ENCODE results near the gene CA9.

DNA sequence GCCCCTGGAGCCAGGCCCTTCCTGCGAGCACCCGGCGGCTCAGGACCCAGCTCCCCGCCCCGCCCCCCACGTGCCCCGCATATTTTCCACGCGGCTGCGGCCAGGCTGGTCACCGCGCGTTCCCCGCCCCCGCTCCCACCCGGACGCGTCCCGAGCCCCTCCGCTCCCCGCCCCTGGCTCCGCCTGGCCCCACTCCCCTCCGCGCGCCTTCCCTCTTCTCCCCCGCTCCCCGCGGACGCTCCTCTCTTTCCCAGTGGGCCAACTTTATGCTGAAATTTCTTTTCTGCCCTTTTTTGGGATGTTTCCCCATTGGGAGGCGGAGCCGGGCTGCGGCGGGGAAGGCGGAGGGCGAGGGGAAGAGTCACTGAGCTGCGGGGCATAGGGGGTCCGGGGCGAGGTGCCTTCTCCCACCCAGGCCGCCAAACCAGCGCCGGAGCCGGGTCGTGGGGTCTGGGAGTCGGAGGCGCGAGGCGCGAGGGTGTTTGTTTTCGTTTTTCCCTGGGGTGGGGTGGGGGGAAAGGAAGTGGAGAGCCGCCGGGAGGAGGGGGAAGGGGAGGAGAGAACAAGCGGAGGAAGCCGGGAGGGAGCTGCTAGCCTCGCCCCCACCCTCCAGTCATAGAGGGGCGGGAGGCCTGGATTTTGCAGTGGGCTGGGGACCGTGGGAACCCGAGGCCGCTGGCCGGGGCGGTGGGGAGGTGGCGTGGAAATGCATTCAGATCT, 17.0 kb downstream of the CA9 start:
- TF ChIP-seq, protein P1, sequence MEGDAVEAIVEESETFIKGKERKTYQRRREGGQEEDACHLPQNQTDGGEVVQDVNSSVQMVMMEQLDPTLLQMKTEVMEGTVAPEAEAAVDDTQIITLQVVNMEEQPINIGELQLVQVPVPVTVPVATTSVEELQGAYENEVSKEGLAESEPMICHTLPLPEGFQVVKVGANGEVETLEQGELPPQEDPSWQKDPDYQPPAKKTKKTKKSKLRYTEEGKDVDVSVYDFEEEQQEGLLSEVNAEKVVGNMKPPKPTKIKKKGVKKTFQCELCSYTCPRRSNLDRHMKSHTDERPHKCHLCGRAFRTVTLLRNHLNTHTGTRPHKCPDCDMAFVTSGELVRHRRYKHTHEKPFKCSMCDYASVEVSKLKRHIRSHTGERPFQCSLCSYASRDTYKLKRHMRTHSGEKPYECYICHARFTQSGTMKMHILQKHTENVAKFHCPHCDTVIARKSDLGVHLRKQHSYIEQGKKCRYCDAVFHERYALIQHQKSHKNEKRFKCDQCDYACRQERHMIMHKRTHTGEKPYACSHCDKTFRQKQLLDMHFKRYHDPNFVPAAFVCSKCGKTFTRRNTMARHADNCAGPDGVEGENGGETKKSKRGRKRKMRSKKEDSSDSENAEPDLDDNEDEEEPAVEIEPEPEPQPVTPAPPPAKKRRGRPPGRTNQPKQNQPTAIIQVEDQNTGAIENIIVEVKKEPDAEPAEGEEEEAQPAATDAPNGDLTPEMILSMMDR (IDR thresholded peaks at IDR 0.05; ENCODE audit: insufficient read depth, low read length, poor library complexity, severe bottlenecking) = no peak
- TF ChIP-seq EZH2phosphoT487 (conservative IDR thresholded peaks at IDR 0.05; ENCODE audit: low read length) = no peak

Measured in SU-DHL-6 (cell line).